ENCODE results near the gene FRG2.
"Not testable (repeated sequence)": the region's sequence is repeated elsewhere in the genome, so short reads cannot be mapped to it uniquely, and the experiment has no call there.

Gene FRG2

DNA sequence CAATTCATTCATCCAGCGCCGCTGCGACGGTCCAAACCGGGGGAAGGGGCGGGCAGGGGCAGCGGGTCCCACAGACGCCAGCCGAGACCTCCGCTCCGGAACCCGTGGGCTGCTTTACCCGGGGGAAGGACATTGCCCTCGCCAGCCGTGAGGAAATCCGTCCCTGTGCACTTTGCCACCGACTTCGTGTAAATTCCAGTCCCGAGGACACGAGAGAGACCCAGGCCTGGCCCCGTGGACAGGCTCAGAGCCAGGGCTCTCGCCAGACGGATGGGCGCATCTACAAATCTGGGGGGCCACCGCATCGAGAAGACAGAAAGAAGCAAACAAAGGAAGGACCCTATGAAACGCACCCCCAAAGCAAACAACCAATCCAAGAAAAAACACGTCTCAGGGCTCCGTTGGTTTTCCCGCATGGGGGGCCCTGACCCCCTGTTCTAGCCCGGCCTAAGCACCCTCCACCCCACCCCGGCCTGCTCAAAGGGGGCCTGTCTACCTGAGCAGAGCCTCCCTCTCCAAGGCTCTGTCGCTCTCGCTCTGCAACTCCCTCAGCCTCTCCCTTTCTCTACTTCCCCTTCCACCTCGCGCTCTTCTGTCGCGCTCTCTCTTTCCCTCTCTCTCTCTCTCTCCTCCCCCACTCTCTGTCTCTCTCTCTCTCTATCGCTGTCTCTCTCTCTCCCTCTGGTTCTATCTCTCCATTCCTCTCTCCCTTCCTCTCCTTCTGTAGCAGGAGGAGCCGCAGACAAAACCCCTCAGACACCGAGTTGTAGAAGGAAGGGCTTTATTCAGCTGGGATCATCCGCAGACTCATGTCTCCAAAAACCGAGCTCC lies 11.3 kb downstream of the FRG2 start:
- DNase-seq = no peak

GRCh38 chr4:190014771-190015537 lies 12.1 kb downstream of the FRG2 start:
- no peak for DNase-seq

DNA sequence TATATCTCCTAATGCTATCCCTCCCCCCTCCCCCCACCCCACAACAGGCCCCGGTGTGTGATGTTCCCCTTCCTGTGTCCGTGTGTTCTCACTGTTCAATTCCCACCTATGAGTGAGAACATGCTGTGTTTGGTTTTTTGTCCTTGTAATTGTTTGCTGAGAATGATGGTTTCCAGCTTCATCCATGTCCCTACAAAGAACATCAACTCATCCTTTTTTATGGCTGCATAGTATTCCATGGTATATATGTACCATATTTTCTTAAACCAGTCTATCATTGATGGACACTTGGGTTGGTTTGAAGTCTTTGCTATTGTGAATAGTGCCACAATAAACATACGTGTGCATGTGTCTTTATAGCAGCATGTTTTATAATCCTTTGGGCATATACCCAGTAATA lies 37.1 kb downstream of the FRG2 start:
- DNase-seq = not testable (repeated sequence)

GRCh38 chr4:189988877-189989431 lies 38.1 kb downstream of the FRG2 start:
- no peak for DNase-seq

DNA sequence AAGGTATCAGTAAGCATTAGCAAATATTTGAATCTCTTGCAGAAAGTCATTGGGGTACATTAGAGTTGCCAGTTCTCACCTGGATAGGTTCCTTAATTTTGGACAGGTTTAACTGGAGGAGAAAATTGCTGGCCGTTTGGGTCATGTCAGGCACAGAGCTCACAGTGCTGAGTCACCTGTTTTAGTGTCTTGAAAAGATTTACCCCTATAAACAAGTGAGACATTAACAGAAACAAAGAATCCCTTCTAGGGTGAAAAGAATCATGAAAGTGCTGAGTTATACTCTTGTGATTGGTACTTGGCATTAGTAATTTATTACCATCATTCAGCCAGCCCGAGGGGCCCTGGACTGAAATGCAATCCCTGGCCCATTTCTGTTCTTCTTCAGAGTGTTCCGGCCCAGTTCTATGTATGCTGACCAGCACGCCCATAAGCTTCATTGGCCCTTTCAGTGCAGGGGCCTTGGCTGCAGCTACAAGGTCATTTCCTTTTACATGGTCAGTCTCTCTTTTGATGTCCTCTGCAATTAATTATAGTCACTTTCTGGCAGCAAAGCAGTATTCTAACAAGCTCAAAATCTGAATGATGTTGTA lies 41.3 kb downstream of the FRG2 start:
- not testable (repeated sequence) for DNase-seq

DNA sequence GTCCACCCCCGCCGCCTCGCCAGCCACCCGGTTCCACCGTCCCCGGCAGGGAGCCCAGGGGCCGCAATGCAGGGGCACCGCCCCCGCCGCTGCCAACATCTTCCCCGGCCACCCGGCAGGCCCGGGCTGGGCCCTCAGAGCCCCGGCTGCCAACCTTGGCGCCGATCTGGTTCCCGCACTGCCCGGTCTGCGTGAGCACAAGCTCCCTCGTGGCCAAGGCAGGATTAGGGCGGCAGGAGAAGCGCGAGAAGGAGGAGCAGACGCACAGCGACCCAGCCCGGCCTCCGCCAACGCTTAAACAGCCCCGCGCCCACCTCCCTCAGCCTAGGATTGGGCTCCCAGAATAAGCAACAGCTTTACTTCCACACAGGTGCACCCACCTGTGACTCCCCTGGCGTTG lies 42.4 kb downstream of the FRG2 start:
- DNase-seq = not testable (repeated sequence)

- not testable (repeated sequence) for DNase-seq
Measured at GRCh38 chr4:189983916-189984526, 43.0 kb downstream of the FRG2 start.

- no peak for DNase-seq
Measured at GRCh38 chr4:189981970-189982369, 45.1 kb downstream of the FRG2 start.

DNA sequence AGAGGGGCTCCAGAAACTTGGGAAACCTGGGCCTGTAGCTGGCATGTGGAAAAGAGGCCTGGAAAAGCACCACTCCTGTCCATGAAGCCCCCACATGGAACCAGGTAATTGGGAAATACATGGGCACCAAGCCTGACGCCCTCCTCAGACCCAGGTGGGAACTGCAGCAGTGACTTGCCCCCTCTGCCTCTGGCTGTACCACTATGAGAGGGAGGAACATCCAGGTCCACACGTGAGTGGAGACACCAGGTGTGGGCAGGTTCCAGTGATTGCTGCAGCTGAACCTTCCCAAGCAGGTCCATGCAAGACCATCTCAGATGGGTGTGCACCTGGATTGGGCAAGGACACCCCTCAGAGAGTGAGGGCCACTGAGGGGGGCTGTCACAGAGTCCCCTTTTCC lies 46.8 kb downstream of the FRG2 start:
- DNase-seq = not testable (repeated sequence)

DNA sequence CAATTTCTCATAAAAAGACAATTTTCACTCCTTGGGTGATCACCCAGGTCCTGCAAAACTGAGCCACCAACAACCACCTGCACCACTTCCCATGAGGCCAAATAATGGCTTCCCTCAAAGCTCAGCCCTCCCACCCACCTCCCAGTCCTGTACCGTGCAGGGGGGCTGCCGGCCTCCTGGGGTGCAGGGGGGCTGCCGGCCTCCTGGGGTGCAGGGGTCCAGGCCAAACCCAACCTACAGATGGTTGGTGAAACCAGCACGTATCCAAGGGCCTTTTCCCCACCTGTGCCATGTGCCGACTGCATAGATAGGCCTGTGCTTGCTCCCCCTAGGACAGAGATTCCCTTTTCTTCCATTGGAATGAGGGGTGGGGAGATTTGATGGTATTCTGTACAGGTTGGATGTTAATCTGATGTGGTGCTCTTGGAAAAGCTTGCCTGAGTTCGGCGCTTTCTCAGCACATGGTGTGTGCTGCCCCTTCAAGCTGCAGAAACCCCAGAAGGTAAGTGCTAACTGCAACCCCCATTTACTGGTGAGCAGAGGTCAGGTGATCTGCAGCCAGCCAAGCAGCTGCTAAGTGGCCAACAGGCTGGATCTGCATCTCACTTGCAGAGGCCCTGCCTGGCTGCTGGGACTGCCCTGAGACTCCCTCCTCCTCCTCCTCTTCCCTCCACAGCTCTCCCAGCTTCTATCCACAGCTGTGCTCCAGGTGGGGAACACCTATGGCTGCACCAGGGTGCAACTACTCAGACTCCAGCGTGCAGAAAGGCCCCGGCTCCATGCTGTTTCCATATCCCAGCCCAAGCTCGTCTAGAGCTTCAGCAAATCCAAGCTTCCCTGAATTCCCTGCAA lies 47.6 kb downstream of the FRG2 start:
- DNase-seq = no peak

Data from NCI-H510A (cell line).